Neuronal stem cell (in vitro differentiated cells): ENCODE measurements around the gene CA9.

Source experiments
- DNase-seq: peaks from one replicate; pipeline ENCODE4 v3.0.0-alpha.2; 2013; ENCODE audit warnings: low spot score
- H2AFZ ChIP-seq: one replicate; pipeline ENCODE4 v1.6.1; 2013; ENCODE audit warnings: mild to moderate bottlenecking, low read length, inconsistent platforms
- H2AK5ac ChIP-seq: 2 replicates; pipeline ENCODE4 v1.6.1; 2013; ENCODE audit warnings: low read depth, mild to moderate bottlenecking, inconsistent platforms, low read length, moderate library complexity, mixed read lengths
- H2BK120ac ChIP-seq: 2 replicates; pipeline ENCODE4 v1.6.1; 2013; ENCODE audit warnings: low read depth, mild to moderate bottlenecking, inconsistent platforms, low read length, moderate library complexity, mixed read lengths
- H2BK12ac ChIP-seq: one replicate; pipeline ENCODE4 v1.6.1; 2013; ENCODE audit warnings: low read length, inconsistent platforms
- H2BK15ac ChIP-seq: 2 replicates; pipeline ENCODE4 v1.6.1; 2013; ENCODE audit warnings: mild to moderate bottlenecking, low read length, inconsistent platforms, mixed read lengths
- H2BK5ac ChIP-seq: one replicate; pipeline ENCODE4 v1.6.1; 2013; ENCODE audit warnings: inconsistent platforms, mild to moderate bottlenecking, low read length, moderate library complexity
- H3K14ac ChIP-seq: one replicate; pipeline ENCODE4 v1.6.1; 2013; ENCODE audit warnings: low read length, inconsistent platforms
- H3K18ac ChIP-seq: 2 replicates; pipeline ENCODE4 v1.6.1; 2013; ENCODE audit warnings: low read length, inconsistent platforms
- H3K23ac ChIP-seq: 2 replicates; pipeline ENCODE4 v1.6.1; 2013; ENCODE audit warnings: low read depth, mild to moderate bottlenecking, mixed read lengths, low read length, inconsistent platforms; ENCODE audit not compliant: poor library complexity
- H3K27ac ChIP-seq: replicated peaks from 3 replicates; pipeline ENCODE4 v1.5.1; 2013; ENCODE audit warnings: low read length, inconsistent platforms
- H3K27me3 ChIP-seq, 3 experiments: 2 replicates each; pipeline ENCODE4 v1.6.1; 2013; ENCODE audit warnings: low read length in 3 of 3, mild to moderate bottlenecking in 2 of 3, inconsistent platforms in 1 of 3, low read depth in 1 of 3, mixed read lengths in 1 of 3, moderate library complexity in 1 of 3; ENCODE audit not compliant: control insufficient read depth in 3 of 3, insufficient read depth in 3 of 3
- H3K36me3 ChIP-seq, 2 donors: replicated peaks in 1 of 2; 2 replicates each; pipeline ENCODE4 v1.6.1; 2013; ENCODE audit warnings: low read length in 2 of 2; ENCODE audit not compliant: control insufficient read depth in 2 of 2, insufficient read depth in 2 of 2
- H3K4ac ChIP-seq: 2 replicates; pipeline ENCODE4 v1.6.1; 2013; ENCODE audit warnings: inconsistent platforms, mild to moderate bottlenecking, low read length, moderate library complexity
- H3K4me1 ChIP-seq, 2 donors: 1 replicate in 1 of 2; 2 replicates in 1 of 2; pipeline ENCODE4 v1.6.1; 2013; ENCODE audit warnings: low read length in 2 of 2, low read depth in 1 of 2; ENCODE audit not compliant: control insufficient read depth in 2 of 2, insufficient read depth in 1 of 2
- H3K4me2 ChIP-seq: one replicate; pipeline ENCODE4 v1.6.1; 2013; ENCODE audit warnings: mild to moderate bottlenecking, low read length, inconsistent platforms; ENCODE audit not compliant: insufficient read depth, poor library complexity, severe bottlenecking
- H3K4me3 ChIP-seq, 2 donors: 2 replicates each; pipeline ENCODE4 v1.5.1; 2013; ENCODE audit warnings: low read length in 2 of 2, mild to moderate bottlenecking in 2 of 2, inconsistent platforms in 1 of 2, moderate library complexity in 1 of 2
- H3K79me1 ChIP-seq: one replicate; pipeline ENCODE4 v1.6.1; 2013; ENCODE audit warnings: low read depth, mild to moderate bottlenecking, inconsistent platforms, low read length, moderate library complexity
- H3K9ac ChIP-seq: one replicate; pipeline ENCODE4 v1.6.1; 2013; ENCODE audit warnings: mild to moderate bottlenecking, low read depth, low read length, inconsistent platforms; ENCODE audit not compliant: poor library complexity
- H3K9me3 ChIP-seq, 2 donors: replicated peaks in 1 of 2; 2 replicates each; pipeline versions ENCODE3 to v1.6.1; 2013; ENCODE audit warnings: low read length in 2 of 2, mild to moderate bottlenecking in 2 of 2, inconsistent platforms in 1 of 2, low read depth in 1 of 2, mixed read lengths in 1 of 2, moderate library complexity in 1 of 2; ENCODE audit not compliant: control insufficient read depth in 2 of 2, insufficient read depth in 1 of 2
- H4K8ac ChIP-seq: one replicate; pipeline ENCODE4 v1.6.1; 2013; ENCODE audit warnings: low read depth, mild to moderate bottlenecking, inconsistent platforms, low read length, moderate library complexity
- H4K91ac ChIP-seq: one replicate; pipeline ENCODE4 v1.6.1; 2013; ENCODE audit warnings: low read length, low read depth, mild to moderate bottlenecking, inconsistent platforms; ENCODE audit not compliant: poor library complexity
- WGBS, 2 donors: extraction: QIAGEN DNeasy Blood & Tissue Kit; methylation state at CpG; one replicate each; pipeline ENCODE4 v1.1.7; 2013; ENCODE audit warnings: missing lambda C conversion rate in 2 of 2, mixed read lengths in 1 of 2; ENCODE audit not compliant: insufficient read length in 2 of 2, insufficient replicate concordance in 1 of 2; ENCODE audit errors: extremely low coverage in 2 of 2; 5-methylcytosine and 5-hydroxymethylcytosine counted together

CA9 gene

GRCh38 chr9:35656831-35657545 lies 16.7 kb upstream of the CA9 start:
- Histone ChIP-seq H2BK12ac (no peak overlapping the region), H3K4me2 (peak overlapping the region; percentile 60), H2AK5ac (no peak overlapping the region), H3K9me3 (no peaks in the 10 kb centered on the region), H3K27ac (peak overlapping the region; percentile 84), H4K91ac (no peak overlapping the region), H2BK15ac (no peak overlapping the region), H3K4ac (no peak overlapping the region), H3K18ac (peak overlapping the region; percentile 76), H3K14ac (no peak overlapping the region), H3K4me1 (peaks cover 3 to 4% of the 10 kb centered on the region in 2 donors), H2BK120ac (no peak overlapping the region), H3K9ac (peak overlapping the region; percentile 89), H2BK5ac (no peak overlapping the region), H4K8ac (no peak overlapping the region), H3K27me3 (no peaks in the 10 kb centered on the region), H3K36me3 (peaks cover 15 to 23% of the 10 kb centered on the region in 2 donors), H2AFZ (peak overlapping the region; percentile 91), H3K23ac (no peak overlapping the region), H3K79me1 (no peaks in the 10 kb centered on the region), H3K4me3 (peak overlapping the region; percentile 48 to 81)
- no CpG with 5 or more reads among the region's 25 CpGs for WGBS, 2 donors
- no peak for DNase-seq

DNA sequence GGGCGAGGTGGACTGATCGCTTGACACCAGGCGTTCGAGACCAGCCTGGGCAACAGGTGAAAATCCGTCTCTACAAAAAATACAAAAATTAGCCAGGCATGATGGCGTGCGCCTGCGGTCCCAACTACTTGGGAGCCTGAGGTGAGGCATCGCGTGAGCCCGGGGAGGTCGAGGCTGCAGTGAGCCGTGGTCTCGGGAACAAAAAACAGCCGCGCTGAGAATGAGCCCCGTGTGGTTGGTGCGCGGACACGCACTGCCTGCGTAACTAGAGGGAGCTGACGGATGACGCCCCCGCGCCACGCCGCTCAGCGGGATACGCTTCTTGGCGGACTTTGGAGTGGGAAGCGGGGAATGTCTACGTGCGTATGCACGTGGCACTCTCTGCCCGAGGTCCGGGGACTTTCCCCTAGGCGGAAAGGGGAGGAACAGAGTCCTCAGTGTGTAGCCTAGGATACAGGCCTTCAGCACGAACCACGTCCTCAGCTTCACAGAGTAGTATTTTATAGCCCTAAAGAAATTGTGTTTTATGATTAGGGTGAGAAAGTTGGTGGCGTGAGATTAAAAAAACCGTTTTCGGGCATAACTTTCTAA lies 16.1 kb upstream of the CA9 start, which contains the start of gene RMRP:
RMRP (minus strand) TSS at position 474 of the 591 bp plus-strand sequence.
- Histone ChIP-seq H3K27me3 (no peaks in the 10 kb centered on the region), H2BK5ac (peak within 1 kb of the TSS; percentile 62), H4K8ac (no peak within 1 kb of the TSS), H3K18ac (peak within 1 kb of the TSS; percentile 98), H3K9me3 (no peaks in the 10 kb centered on the region), H3K23ac (peak within 1 kb of the TSS; percentile 96), H3K4me1 (peaks cover 4% of the 10 kb centered on the region in 2 donors), H3K27ac (peak within 1 kb of the TSS; percentile 92), H3K4ac (no peak within 1 kb of the TSS), H2BK12ac (no peak within 1 kb of the TSS), H3K9ac (peak within 1 kb of the TSS; percentile 93), H3K79me1 (no peaks in the 10 kb centered on the region), H2AK5ac (peak within 1 kb of the TSS; percentile 54), H3K14ac (peak within 1 kb of the TSS; percentile 97), H2BK120ac (no peak within 1 kb of the TSS), H3K36me3 (peaks cover 22 to 30% of the 10 kb centered on the region in 2 donors), H3K4me3 (peak within 1 kb of the TSS; percentile 88 to 99), H2BK15ac (no peak within 1 kb of the TSS), H3K4me2 (peak within 1 kb of the TSS; percentile 60), H2AFZ (peak within 1 kb of the TSS; percentile 98), H4K91ac (peak within 1 kb of the TSS; percentile 89)
- WGBS, 2 donors, result no CpG with 5 or more reads among the region's 42 CpGs
- peak; percentile 98 for DNase-seq

- Histone ChIP-seq H2BK12ac (no peak within 1 kb of the TSS), H3K18ac (peak within 1 kb of the TSS; percentile 98), H4K8ac (no peak within 1 kb of the TSS), H3K79me1 (no peaks in the 10 kb centered on the region), H4K91ac (peak within 1 kb of the TSS; percentile 89), H2BK120ac (no peak within 1 kb of the TSS), H3K9me3 (no peaks in the 10 kb centered on the region), H3K4me2 (peak within 1 kb of the TSS; percentile 60), H2AK5ac (peak within 1 kb of the TSS; percentile 54), H3K23ac (peak within 1 kb of the TSS; percentile 96), H3K4me3 (peak within 1 kb of the TSS; percentile 88 to 99), H2BK5ac (peak within 1 kb of the TSS; percentile 62), H3K4ac (no peak within 1 kb of the TSS), H3K27ac (peak within 1 kb of the TSS; percentile 92), H3K9ac (peak within 1 kb of the TSS; percentile 93), H3K27me3 (no peaks in the 10 kb centered on the region), H2AFZ (peak within 1 kb of the TSS; percentile 98), H3K36me3 (peaks cover 27 to 37% of the 10 kb centered on the region in 2 donors), H3K4me1 (peaks cover 4 to 7% of the 10 kb centered on the region in 2 donors), H3K14ac (peak within 1 kb of the TSS; percentile 97), H2BK15ac (no peak within 1 kb of the TSS)
- WGBS, 2 donors, result no CpG with 5 or more reads among the region's 67 CpGs
- peak; percentile 91 for DNase-seq
These were observed 15.4 kb upstream of the CA9 start, which contains the start of gene CCDC107 for GRCh38 chr9:35658137-35658967. Gene CCDC107, plus strand, starts transcription at chr9:35658292. Its CDS starts 88 bp downstream, at chr9:35658380.
